GM21576 (cell line): ENCODE results near the gene CYB5D1.

ENCODE experiments used
- ATAC-seq: cut with Tn5 transposase; IDR thresholded peaks from one replicate; pipeline ENCODE4 v1.9.1; 2021; ENCODE audit warnings: mild to moderate bottlenecking, moderate library complexity; ENCODE audit not compliant: unreplicated experiment

CYB5D1 gene

GRCh38 chr17:7844292-7845154, 13.3 kb upstream of the CYB5D1 start:
- ATAC-seq, result peak; percentile 42

DNA sequence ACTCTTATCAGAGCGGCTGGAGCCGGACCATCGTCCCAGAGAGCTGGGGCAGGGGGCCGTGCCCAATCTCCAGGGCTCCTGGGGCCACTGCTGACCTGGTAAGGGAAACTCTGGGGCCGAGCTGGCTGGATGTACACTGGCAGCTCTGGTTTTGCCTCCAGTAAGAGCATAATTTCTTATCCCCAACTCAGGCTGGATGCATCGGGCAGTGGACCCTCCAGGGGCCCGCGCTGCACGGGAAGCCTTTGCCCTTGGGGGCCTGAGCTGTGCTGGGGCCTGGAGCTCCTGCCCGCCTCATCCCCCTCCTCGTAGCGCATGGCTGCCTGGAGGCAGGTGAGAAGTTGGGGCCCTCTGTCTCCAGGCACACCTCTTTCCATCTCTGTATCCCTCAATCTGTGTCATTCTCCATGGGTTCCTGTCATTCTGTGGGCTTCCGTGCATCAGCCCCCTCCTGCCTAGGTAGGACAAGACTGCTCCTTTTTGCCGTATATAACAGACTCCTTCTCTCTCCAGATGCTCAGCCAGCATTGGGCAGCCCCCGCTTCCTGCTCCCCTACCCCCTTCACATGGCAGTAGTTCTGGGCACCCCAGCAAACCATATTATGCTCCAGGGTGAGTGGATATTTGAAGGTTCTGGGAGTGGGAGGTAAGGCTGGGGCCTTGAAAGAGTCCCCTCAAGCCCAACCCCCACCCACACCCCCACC, 12.3 kb upstream of the CYB5D1 start:
- no peak for ATAC-seq

GRCh38 chr17:7846063-7846735, 11.6 kb upstream of the CYB5D1 start:
- no peak for ATAC-seq

DNA sequence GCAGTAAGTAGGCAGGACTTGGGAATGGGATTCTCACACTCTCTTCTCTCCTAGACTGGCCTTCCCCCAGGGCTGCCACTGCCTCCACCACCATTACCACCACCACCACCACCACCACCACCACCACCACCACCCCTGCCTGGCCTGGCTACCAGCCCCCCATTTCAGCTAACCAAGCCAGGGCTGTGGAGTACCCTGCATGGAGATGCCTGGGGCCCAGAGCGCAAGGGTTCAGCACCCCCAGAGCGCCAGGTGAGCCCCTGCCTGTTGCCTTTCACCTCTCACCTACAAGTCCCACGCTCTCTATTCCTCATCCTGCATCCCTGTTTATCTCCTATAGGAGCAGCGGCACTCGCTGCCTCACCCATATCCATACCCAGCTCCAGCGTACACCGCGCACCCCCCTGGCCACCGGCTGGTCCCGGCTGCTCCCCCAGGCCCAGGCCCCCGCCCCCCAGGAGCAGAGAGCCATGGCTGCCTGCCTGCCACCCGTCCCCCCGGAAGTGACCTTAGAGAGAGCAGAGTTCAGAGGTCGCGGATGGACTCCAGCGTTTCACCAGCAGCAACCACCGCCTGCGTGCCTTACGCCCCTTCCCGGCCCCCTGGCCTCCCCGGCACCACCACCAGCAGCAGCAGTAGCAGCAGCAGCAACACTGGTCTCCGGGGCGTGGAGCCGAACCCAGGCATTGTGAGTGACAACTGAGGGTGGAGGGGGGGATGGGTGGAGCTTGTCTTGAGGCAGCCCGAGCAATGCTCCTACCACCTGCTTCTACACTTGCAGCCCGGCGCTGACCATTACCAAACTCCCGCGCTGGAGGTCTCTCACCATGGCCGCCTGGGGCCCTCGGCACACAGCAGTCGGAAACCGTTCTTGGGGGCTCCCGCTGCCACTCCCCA, 10.8 kb upstream of the CYB5D1 start:
- no peak for ATAC-seq

DNA sequence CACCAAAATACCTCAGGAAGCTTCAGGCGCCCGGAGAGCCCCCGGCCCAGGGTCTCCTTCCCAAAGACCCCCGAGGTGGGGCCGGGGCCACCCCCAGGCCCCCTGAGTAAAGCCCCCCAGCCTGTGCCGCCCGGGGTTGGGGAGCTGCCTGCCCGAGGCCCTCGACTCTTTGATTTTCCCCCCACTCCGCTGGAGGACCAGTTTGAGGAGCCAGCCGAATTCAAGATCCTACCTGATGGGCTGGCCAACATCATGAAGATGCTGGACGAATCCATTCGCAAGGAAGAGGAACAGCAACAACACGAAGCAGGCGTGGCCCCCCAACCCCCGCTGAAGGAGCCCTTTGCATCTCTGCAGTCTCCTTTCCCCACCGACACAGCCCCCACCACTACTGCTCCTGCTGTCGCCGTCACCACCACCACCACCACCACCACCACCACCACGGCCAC, 9.6 kb upstream of the CYB5D1 start:
- no peak for ATAC-seq

GRCh38 chr17:7848739-7849129, 9.1 kb upstream of the CYB5D1 start:
- no peak for ATAC-seq

GRCh38 chr17:7849130-7849750, 8.6 kb upstream of the CYB5D1 start:
- ATAC-seq, result no peak

DNA sequence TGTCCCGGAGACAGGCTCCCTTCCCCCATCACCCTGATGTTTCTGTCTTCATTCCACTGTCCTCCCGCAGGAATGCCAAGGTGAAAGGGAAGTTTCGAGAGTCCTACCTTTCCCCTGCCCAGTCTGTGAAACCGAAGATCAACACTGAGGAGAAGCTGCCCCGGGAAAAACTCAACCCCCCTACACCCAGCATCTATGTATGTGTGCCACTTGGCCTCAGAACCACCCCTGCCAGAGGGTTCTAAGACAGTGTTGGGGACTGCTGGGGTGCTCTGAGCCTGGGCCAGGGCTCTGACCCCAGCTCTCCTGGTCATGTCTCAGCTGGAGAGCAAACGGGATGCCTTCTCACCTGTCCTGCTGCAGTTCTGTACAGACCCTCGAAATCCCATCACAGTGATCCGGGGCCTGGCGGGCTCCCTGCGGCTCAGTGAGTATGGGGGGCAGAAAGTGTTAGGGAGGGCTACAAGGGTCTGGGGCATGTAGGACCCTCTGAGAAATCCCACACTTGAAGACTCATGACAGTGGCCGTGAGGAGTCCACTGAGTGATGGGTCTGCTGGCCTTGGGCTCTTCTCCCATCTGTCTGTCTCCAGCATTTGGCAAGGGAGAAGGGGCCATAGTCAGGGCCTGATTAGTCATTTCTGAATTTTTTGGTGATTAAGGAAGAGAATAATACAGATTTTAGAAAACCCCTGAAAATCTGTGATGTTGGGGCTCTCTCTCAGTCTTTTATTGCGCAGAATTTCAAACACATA, 7.9 kb upstream of the CYB5D1 start:
- ATAC-seq, result no peak

DNA sequence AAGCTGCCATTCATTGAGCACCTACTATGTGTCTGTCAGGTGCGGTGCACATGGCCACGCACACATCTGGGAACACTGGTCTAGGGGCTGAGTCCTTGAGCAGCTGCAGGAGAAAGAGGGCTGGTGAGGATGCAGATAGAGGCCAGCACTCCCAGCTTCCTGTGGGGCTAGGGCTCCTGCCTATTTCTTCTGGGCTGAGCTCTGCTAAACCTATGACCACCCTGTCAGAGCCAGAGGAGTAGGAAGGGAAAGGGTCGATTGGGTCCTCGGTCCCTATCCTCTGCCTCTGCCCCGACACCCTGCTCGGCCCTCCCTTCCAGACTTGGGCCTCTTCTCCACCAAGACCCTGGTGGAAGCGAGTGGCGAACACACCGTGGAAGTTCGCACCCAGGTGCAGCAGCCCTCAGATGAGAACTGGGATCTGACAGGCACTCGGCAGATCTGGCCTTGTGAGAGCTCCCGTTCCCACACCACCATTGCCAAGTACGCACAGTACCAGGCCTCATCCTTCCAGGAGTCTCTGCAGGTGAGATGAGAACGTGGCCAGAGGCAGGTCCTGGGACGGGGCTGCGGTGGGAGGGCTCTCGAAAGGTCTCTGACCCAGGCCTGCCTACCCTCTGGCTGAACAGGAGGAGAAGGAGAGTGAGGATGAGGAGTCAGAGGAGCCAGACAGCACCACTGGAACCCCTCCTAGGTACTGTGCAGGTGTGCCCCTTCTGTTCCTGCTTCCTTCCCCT, 6.9 kb upstream of the CYB5D1 start:
- ATAC-seq, result no peak

DNA sequence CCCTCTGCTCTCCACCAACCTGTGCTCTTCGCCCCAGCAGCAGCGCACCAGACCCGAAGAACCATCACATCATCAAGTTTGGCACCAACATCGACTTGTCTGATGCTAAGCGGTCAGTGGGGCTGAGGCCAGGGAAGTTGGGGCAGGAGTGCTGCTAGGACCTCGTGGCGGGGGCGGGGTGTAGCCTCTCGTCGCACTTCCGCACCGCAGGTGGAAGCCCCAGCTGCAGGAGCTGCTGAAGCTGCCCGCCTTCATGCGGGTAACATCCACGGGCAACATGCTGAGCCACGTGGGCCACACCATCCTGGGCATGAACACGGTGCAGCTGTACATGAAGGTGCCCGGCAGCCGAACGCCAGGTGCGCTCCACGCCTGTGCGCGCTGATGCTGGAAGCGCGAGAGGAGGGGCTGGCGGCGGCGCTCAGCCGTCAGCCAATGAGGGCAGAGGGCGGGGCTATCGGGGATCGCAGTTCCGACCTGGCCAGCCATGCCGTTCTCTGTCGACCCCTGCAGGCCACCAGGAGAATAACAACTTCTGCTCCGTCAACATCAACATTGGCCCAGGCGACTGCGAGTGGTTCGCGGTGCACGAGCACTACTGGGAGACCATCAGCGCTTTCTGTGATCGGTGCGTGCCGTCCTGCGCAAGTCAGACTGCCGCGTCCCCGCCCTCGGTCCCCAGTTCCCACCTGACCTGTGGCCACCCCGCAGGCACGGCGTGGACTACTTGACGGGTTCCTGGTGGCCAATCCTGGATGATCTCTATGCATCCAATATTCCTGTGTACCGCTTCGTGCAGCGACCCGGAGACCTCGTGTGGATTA, 6.2 kb upstream of the CYB5D1 start:
- peak; percentile 64 for ATAC-seq

GRCh38 chr17:7852262-7852670, 5.5 kb upstream of the CYB5D1 start:
- no peak for ATAC-seq

DNA sequence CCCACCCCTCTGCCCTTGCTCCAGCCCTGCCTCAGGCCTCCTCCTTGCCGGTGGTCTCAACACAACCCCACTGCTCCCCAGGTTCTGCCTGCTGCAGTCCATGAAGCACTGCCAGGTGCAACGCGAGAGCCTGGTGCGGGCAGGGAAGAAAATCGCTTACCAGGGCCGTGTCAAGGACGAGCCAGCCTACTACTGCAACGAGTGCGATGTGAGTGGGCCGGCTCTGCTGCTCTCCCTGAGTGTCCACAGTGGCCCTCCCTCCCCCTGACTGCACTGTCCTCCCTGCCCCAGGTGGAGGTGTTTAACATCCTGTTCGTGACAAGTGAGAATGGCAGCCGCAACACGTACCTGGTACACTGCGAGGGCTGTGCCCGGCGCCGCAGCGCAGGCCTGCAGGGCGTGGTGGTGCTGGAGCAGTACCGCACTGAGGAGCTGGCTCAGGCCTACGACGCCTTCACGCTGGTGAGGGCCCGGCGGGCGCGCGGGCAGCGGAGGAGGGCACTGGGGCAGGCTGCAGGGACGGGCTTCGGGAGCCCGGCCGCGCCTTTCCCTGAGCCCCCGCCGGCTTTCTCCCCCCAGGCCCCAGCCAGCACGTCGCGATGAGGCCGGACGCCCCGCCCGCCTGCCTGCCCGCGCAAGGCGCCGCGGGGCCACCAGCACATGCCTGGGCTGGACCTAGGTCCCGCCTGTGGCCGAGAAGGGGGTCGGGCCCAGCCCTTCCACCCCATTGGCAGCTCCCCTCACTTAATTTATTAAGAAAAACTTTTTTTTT, 4.7 kb upstream of the CYB5D1 start:
- ATAC-seq, result no peak

DNA sequence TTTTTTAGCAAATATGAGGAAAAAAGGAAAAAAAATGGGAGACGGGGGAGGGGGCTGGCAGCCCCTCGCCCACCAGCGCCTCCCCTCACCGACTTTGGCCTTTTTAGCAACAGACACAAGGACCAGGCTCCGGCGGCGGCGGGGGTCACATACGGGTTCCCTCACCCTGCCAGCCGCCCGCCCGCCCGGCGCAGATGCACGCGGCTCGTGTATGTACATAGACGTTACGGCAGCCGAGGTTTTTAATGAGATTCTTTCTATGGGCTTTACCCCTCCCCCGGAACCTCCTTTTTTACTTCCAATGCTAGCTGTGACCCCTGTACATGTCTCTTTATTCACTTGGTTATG, 4.1 kb upstream of the CYB5D1 start:
- ATAC-seq, result no peak

DNA sequence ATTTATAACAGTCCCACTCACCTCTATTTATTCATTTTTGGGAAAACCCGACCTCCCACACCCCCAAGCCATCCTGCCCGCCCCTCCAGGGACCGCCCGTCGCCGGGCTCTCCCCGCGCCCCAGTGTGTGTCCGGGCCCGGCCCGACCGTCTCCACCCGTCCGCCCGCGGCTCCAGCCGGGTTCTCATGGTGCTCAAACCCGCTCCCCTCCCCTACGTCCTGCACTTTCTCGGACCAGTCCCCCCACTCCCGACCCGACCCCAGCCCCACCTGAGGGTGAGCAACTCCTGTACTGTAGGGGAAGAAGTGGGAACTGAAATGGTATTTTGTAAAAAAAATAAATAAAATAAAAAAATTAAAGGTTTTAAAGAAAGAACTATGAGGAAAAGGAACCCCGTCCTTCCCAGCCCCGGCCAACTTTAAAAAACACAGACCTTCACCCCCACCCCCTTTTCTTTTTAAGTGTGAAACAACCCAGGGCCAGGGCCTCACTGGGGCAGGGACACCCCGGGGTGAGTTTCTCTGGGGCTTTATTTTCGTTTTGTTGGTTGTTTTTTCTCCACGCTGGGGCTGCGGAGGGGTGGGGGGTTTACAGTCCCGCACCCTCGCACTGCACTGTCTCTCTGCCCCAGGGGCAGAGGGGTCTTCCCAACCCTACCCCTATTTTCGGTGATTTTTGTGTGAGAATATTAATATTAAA, 3.6 kb upstream of the CYB5D1 start:
- ATAC-seq, result no peak

DNA sequence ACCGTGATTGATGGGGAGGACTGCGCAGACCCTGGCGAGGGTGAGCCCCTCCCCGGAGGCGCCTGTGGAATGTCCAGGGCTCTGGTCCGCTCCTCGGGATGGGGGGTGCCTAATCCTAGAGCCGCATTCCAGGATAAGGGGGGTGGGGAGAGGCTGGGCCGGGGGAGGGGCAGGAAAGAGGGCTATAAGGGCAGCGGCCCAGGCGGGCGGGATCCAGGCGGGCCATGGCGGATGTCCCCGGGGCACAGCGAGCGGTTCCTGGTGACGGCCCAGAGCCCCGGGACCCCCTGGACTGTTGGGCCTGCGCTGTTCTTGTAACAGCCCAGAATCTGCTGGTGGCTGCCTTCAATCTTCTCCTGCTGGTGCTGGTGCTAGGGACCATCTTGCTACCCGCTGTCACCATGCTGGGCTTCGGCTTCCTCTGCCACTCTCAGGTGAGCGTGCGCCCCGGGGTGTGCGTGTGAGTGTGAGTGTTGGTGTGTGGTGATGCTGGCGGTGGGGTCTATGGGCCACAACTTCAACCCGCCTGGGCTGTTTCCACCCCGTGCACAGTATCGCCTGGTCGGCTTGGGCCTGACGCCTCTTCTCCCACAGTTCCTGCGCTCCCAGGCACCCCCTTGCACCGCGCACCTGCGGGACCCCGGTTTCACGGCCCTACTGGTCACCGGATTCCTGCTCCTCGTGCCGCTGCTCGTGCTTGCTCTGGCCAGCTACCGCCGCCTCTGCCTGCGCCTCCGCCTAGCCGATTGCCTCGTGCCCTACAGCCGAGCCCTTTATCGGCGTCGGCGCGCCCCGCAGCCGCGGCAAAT, 2.7 kb upstream of the CYB5D1 start, which contains the start of gene TMEM88:
Gene TMEM88 (plus strand): TSS at position 216 of the 809 bp plus-strand sequence. CDS start 9 bp downstream, at position 225.
- ATAC-seq, result no peak

DNA sequence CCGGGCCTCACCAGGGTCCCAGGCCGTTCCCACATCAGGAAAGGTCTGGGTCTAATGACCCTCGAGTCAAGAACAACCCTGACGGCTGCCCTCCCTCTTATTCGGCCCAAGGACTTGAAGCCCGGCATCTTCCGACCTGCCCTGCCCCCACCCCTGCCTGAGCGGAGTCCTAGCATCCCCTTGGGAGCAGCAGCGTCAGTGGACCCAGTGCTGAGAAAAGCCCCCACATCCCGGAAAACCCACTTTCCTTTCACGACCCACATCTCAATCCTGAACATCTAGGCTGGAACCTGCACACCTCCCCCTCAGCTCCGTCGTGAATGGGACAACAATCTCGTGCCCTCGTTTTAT, 2.2 kb upstream of the CYB5D1 start:
- ATAC-seq, result no peak
